GM19455 (cell line): Measurements from ENCODE around the gene TLE4.
"Not testable (repeated sequence)": the region's sequence is repeated elsewhere in the genome, so short reads cannot be mapped to it uniquely, and the experiment has no call there.

Source experiments
- ATAC-seq: cut with Tn5 transposase; IDR thresholded peaks from one replicate; pipeline ENCODE4 v1.9.1; 2021; ENCODE audit not compliant: unreplicated experiment

TLE4 gene

GRCh38 chr9:79598562-79599345 is 27.0 kb downstream of the TLE4 start:
- no peak for ATAC-seq

- no peak for ATAC-seq
These were observed 28.7 kb downstream of the TLE4 start for GRCh38 chr9:79600466-79600865.

GRCh38 chr9:79603222-79603920 is 31.6 kb downstream of the TLE4 start:
- ATAC-seq: no peak

- no peak for ATAC-seq
These were observed 32.4 kb downstream of the TLE4 start for GRCh38 chr9:79604149-79604548.

GRCh38 chr9:79604921-79605562 is 33.3 kb downstream of the TLE4 start:
- no peak for ATAC-seq

GRCh38 chr9:79606529-79606928 is 34.8 kb downstream of the TLE4 start:
- ATAC-seq: not testable (repeated sequence)

- no peak for ATAC-seq
These were observed 37.8 kb downstream of the TLE4 start for GRCh38 chr9:79609468-79610018.

GRCh38 chr9:79610019-79610631 is 38.4 kb downstream of the TLE4 start:
- ATAC-seq: no peak

- ATAC-seq: peak; percentile 86
These were observed 39.2 kb downstream of the TLE4 start for GRCh38 chr9:79610791-79611614.

GRCh38 chr9:79613145-79613544 is 41.4 kb downstream of the TLE4 start:
- no peak for ATAC-seq

GRCh38 chr9:79615038-79615437 is 43.3 kb downstream of the TLE4 start:
- ATAC-seq: no peak

GRCh38 chr9:79616013-79616412 is 44.2 kb downstream of the TLE4 start:
- no peak for ATAC-seq

GRCh38 chr9:79616971-79617370 is 45.2 kb downstream of the TLE4 start:
- ATAC-seq: no peak

GRCh38 chr9:79617395-79617794 is 45.6 kb downstream of the TLE4 start:
- ATAC-seq: no peak

GRCh38 chr9:79619930-79620329 is 48.2 kb downstream of the TLE4 start:
- no peak for ATAC-seq

GRCh38 chr9:79621916-79622575 is 50.3 kb downstream of the TLE4 start:
- ATAC-seq: no peak

GRCh38 chr9:79623799-79624721 is 52.3 kb downstream of the TLE4 start:
- peak; percentile 82 for ATAC-seq

- no peak for ATAC-seq
These were observed 58.0 kb downstream of the TLE4 start for GRCh38 chr9:79629721-79630120.
